BLaER1 (cell line): ENCODE measurements around the gene AJM1.

ENCODE experiments used
- H3K27ac ChIP-seq: shearing (Covaris generic); formaldehyde crosslinking; 2 replicates; pipeline ENCODE4 v1.8.1; 2022
- H3K27me3 ChIP-seq: shearing (Covaris generic); formaldehyde crosslinking; 2 replicates; pipeline ENCODE4 v1.8.1; 2022
- H3K36me3 ChIP-seq: shearing (Covaris generic); formaldehyde crosslinking; 2 replicates; pipeline ENCODE4 v1.8.1; 2022
- H3K4me1 ChIP-seq: shearing (Covaris generic); formaldehyde crosslinking; 2 replicates; pipeline ENCODE4 v1.8.1; 2022
- H3K4me2 ChIP-seq: shearing (Covaris generic); formaldehyde crosslinking; 2 replicates; pipeline ENCODE4 v1.8.1; 2022
- H3K4me3 ChIP-seq: shearing (Covaris generic); formaldehyde crosslinking; 2 replicates; pipeline ENCODE4 v1.8.1; 2022
- H3K9ac ChIP-seq: shearing (Covaris generic); formaldehyde crosslinking; 2 replicates; pipeline ENCODE4 v1.8.1; 2022
- H3K9me3 ChIP-seq: shearing (Covaris generic); formaldehyde crosslinking; 2 replicates; pipeline ENCODE4 v1.8.1; 2022
- H4K20me1 ChIP-seq: shearing (Covaris generic); formaldehyde crosslinking; 2 replicates; pipeline ENCODE4 v1.8.1; 2022
- Cebpa-rat ChIP-seq: shearing (Covaris generic); IDR thresholded peaks from 2 replicates; pipeline ENCODE4 v1.8.1; 2022

Gene AJM1

DNA sequence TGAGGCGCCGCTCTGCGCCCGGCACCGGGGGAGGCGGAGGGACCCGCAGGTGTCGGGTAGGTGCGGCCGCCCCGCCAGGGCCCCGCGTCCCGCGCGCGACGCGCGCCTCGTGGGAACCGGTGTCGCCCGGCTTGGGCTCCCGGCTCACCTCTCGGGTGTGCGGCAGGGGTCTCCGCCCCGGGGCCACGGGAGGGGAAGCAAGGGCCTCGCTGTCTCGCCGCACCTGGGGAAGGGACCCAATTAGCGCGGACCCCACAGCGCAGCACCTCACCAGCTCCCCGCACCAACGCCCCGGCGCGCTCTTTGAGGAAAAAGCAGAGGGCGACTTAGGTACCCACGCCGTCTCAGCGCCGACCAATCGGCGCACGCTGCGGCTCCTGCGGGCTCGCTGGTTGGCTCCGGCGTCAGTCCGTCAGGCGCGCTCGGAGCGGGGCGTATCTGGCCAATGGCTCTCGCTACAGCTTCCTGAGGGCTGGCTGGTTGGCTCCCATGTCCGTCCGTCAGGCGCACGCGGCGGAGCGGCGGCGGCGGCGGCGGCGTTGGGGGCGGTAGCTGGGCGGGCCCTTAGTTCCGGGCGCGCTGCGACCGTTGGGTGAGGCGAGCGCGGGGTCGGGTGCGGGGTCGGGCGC, 43.8 kb downstream of the AJM1 start, which contains the start of gene TRAF2:
Gene TRAF2, plus strand, starts transcription at position 567 of the 629 bp plus-strand sequence. CDS start 12,225 bp downstream, outside the sequence.
- peak within 1 kb of the TSS; percentile 99 for H3K4me3 ChIP-seq
- peaks cover 27% of the 10 kb centered on the region for H3K36me3 ChIP-seq
- H3K4me2 ChIP-seq: peak within 1 kb of the TSS; percentile 98
- peaks cover 44% of the 10 kb centered on the region for H4K20me1 ChIP-seq
- H3K27me3 ChIP-seq: no peaks in the 10 kb centered on the region
- peaks cover 50% of the 10 kb centered on the region for H3K4me1 ChIP-seq
- no peaks in the 10 kb centered on the region for H3K9me3 ChIP-seq
- H3K27ac ChIP-seq: peak within 1 kb of the TSS; percentile 94
- TF ChIP-seq Cebpa-rat: no peak
- peak within 1 kb of the TSS; percentile 95 for H3K9ac ChIP-seq

DNA sequence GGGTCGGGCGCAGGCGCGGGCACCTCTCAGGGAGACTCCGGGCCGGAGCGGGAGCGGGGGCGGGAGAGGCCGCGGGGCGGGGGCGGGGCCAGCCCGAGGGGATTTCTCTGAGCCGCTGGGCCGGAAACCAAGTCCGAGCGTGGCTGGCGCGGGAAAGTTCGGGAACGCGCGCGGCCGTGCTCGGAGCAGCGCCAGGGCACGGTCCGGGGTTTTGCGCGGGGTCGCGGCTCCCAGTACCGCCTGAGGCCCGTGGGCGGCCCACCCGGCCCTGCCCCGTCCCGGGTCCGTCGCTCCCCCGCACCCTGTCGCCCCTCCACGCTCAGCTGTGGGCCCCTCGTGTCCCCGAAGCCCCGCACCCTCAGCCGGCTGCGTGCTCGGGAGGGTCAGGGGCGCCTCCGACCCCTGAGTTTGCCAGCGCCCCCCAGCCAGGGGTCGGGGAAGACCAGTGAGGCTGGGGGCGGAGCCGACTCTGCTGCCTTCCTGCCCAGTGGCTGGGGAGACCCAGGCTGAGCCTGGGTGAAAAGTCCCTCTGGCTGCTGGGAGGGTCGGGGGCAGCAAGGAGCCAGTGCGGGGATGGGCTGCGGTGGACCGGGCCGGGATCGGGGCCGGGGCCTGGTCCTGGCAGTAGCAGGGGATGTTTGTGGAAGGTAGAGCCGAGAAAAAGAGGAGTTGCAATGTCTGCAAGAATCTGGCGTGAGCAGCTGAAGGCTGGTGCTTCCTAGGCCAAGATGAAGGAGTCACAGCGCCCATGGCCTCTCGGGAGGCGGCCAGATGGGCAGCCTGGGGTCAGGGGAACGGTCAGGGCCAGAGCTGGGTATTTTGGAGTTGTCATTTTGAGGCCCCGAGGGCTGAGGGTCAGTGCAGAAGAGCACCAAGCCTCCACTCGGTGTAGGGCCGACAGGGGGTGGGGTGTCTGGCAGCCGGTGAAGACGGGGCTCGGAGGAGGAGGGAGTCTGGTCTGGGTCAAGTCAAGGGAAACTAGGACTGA, 44.6 kb downstream of the AJM1 start:
- H3K4me3 ChIP-seq: peak overlapping the region; percentile 99
- peaks cover 47% of the 10 kb centered on the region for H3K4me1 ChIP-seq
- H3K36me3 ChIP-seq: peaks cover 36% of the 10 kb centered on the region
- no peak for TF ChIP-seq Cebpa-rat
- no peaks in the 10 kb centered on the region for H3K9me3 ChIP-seq
- peak overlapping the region; percentile 98 for H3K4me2 ChIP-seq
- H3K9ac ChIP-seq: peak overlapping the region; percentile 95
- peak overlapping the region; percentile 94 for H3K27ac ChIP-seq
- H4K20me1 ChIP-seq: peaks cover 52% of the 10 kb centered on the region
- no peaks in the 10 kb centered on the region for H3K27me3 ChIP-seq

DNA sequence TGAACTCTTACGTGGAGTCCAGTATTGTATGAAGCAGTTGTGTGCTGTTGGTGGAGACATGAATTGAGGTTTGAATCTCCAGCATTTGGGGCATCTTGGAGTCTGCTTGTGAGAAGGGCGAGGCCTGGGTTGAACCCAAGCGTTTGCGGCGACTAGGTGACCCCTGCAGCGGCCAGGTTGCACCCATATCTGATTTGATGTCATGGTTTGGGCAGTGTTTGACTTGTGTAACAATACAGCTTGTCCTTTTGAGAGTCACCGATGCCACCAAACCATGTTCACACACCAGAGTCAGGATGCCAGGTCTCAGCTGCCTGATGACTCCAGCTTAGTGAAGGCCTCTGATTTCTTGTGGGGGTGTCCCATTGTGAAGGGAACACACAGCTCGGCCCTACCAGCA, 46.2 kb downstream of the AJM1 start:
- Histone ChIP-seq H4K20me1 (peaks cover 68% of the 10 kb centered on the region), H3K9ac (no peak overlapping the region), H3K4me3 (no peak overlapping the region), H3K9me3 (no peaks in the 10 kb centered on the region), H3K4me2 (peak overlapping the region; percentile 98; the same call in 1 of the 2 replicates), H3K4me1 (peaks cover 48% of the 10 kb centered on the region), H3K36me3 (peaks cover 47% of the 10 kb centered on the region), H3K27me3 (no peaks in the 10 kb centered on the region), H3K27ac (no peak overlapping the region)
- no peak for TF ChIP-seq Cebpa-rat

DNA sequence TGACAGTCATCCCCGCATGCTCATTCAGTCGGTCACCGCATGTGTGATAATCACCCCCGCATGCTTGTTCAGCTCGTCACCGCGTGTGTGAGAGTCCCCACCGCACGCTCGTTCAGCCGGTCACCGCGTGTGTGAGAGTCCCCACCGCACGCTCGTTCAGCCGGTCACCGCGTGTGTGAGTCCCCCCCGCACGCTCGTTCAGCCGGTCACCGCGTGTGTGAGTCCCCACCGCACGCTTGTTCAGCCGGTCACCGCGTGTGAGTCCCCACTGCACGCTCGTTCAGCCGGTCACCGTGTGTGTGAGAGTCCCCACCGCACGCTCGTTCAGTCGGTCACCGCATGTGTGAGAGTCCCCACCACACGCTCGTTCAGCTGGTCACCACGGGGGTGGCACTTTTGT, 47.6 kb downstream of the AJM1 start:
- Histone ChIP-seq H4K20me1 (peaks cover 82% of the 10 kb centered on the region), H3K36me3 (peaks cover 61% of the 10 kb centered on the region), H3K27ac (no peak overlapping the region), H3K4me1 (peaks cover 46% of the 10 kb centered on the region), H3K9ac (no peak overlapping the region), H3K27me3 (no peaks in the 10 kb centered on the region), H3K4me2 (no peak overlapping the region), H3K4me3 (no peak overlapping the region), H3K9me3 (no peaks in the 10 kb centered on the region)
- no peak for TF ChIP-seq Cebpa-rat

DNA sequence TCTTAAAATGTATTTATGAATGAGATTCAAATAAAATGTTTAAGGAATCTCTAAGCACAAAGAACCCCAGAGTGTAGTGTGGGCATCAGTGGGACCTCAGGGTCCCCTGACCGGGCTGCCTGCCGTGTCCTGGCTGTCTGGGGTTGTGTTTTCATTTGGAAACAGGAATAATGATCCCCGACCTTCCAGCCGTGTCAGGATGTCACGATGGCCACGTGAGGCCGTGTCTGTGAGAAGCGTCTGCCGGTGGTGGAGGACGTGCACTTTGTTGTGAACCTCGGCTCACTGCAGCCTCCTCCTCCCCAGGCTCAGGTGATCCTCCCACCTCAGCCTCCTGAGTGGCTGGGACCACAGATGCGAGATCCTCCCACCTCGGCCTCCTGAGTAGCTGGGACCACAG, 48.4 kb downstream of the AJM1 start:
- peaks cover 90% of the 10 kb centered on the region for H4K20me1 ChIP-seq
- peaks cover 69% of the 10 kb centered on the region for H3K36me3 ChIP-seq
- no peaks in the 10 kb centered on the region for H3K9me3 ChIP-seq

More for the DNA sequence above, 48.4 kb downstream of the AJM1 start:
- H3K9ac ChIP-seq: no peak overlapping the region
- H3K4me2 ChIP-seq: no peak overlapping the region
- no peak overlapping the region for H3K27ac ChIP-seq
- peaks cover 43% of the 10 kb centered on the region for H3K4me1 ChIP-seq
- H3K4me3 ChIP-seq: no peak overlapping the region
- no peaks in the 10 kb centered on the region for H3K27me3 ChIP-seq
- no peak for TF ChIP-seq Cebpa-rat
